NCI-H69 (cell line): ENCODE measurements around the gene RNF114.
A peak's percentile ranks its signal among the peaks of the same experiment; 100 is the strongest.

Source experiments
- DNase-seq: peaks from one replicate; lab custom pipeline; 2025; lab: John Stamatoyannopoulos, UW

RNF114 gene

GRCh38 chr20:49904440-49905214, 31.6 kb upstream of the RNF114 start:
- no peak for DNase-seq

DNA sequence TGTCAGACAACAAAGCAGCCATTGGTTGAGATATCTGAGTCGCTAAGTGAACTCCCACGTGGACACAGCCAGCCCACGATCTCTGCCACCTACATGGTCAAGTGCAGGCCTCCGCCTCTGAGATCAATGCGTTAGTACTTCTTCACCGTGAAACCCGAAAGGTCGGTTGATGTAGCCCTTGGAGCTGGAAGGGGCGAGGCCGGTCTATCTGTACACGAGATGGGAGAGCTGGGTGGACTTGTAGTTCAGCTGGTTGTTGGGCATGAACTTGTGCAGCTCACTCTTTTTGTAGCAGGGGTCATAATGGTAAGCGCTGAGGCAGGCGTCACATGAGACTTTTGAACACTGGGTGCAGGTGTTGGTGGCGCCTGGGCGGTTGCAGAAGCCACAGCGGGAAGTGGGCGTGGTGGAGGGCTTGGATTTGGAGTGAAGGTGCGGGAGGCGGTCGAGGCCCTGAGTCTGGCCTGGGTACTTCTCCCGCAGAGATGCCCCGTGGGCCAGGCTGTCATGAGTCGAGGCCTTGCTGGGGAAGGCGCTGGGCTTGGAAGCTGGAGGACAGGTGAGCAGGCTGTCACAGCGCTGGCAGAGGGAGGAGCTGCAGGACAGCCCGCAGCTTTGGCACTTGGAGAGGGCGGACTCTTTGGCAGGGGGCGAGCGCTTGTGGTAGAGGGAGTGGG, 30.6 kb upstream of the RNF114 start:
- DNase-seq = no peak

DNA sequence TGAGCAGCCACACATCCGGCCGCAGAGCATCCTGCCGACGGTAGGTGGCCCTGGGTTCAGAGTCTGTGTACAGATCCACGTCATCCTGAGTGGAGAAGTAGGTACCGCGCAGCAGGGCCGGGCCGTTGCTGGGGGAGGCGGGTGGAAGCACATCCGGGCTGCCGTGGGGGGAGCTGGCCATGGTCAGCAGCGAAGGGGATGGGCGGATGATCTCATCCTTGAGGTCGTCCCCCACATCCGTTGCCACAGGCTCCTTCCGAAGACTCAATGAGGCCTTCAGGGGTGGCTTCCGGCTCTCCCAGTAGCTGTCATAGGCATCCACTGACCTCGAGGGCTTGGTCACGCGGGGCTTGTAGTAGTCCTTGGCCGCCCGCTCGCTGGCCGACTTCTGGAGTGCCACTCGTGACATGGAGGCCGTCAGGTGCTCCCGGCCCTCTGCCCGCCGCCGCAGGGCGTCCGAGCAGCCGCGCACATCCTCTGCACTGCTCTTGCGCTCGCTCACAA, 30.0 kb upstream of the RNF114 start:
- no peak for DNase-seq

- no peak for DNase-seq
These were observed 29.5 kb upstream of the RNF114 start for GRCh38 chr20:49906615-49907154.

- DNase-seq = no peak
These were observed 28.6 kb upstream of the RNF114 start for GRCh38 chr20:49907405-49908257.

- no peak for DNase-seq
These were observed 28.0 kb upstream of the RNF114 start for GRCh38 chr20:49908258-49908565.

GRCh38 chr20:49909499-49910339, 26.5 kb upstream of the RNF114 start:
- DNase-seq = no peak

GRCh38 chr20:49910340-49910706, 25.9 kb upstream of the RNF114 start:
- no peak for DNase-seq

DNA sequence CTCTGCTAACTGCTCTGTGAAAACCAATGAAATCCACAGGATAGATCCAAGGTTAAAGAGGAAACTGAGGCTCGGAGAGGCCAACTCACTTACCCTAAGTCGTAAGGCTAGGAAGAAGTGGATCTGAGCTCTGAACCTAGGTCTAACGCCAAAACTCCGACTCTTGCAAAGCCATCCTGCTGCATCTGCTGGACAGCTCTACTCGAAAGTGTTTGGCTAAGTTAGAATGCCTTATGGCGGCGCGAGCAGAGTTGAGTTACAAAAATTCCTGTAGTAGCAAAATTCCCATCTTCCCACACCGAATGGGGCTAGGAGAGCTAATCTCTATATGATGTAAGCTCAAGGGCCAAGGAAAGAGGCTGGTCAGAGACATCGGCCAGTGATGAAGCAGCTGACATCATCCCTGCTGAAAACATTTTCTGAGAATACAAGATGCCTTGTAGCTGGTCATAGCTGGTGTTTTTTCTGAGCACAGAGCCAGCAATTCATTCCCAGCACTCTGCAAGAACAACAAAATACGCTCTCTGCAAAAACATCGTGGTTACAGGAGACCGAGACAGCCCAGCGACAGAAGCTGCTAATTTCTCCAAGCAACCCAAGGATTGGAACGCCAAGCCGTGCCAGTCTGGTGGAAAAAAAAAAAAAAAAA, 22.7 kb upstream of the RNF114 start:
- DNase-seq = no peak

DNA sequence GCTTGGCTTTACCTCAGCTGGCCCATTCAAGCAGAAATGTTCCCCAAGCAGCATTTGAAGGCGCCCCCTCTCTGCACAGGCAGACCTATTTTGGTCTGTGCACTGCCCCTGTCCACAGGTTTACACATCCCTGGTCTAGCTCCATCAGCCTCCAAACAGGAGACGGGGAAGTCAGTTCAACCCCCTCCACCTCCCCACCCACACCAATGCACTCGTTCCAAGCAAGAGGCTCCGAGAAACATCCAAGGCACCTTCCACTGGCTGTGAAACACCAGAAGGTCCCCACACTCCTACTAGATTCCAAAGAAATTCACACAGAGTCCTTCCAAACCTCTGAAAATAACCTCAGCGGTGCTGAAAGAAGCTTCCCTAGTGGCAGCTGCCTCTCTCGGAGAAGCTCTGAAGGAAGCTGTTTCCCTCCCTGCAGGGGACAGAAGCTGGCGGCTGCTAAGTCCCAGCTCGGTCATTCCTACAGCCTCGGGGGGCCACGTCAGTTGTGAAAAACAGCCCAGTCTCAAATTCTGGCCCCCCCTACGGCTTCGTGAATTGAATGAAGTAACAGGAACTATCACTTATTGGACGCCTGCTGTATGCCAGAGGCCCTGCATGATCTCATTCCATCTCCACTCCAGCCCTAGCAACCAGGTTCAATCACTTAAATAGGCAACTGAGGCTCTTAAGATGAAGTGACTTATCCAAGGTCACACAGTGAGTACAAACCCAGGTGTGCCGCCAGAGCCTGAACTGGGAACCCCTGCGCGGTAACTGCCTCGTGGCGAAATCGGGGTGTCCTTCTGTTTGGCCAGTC, 21.7 kb upstream of the RNF114 start:
- peak; percentile 12 for DNase-seq

- DNase-seq = no peak
These were observed 21.1 kb upstream of the RNF114 start for GRCh38 chr20:49915118-49915379.

GRCh38 chr20:49915380-49916145, 20.6 kb upstream of the RNF114 start, which contains the start of gene SPATA2:
SPATA2 (minus strand) TSS chr20:49915529; CDS start chr20:49908490, 7,039 bp downstream.
- peak; percentile 93 for DNase-seq

DNA sequence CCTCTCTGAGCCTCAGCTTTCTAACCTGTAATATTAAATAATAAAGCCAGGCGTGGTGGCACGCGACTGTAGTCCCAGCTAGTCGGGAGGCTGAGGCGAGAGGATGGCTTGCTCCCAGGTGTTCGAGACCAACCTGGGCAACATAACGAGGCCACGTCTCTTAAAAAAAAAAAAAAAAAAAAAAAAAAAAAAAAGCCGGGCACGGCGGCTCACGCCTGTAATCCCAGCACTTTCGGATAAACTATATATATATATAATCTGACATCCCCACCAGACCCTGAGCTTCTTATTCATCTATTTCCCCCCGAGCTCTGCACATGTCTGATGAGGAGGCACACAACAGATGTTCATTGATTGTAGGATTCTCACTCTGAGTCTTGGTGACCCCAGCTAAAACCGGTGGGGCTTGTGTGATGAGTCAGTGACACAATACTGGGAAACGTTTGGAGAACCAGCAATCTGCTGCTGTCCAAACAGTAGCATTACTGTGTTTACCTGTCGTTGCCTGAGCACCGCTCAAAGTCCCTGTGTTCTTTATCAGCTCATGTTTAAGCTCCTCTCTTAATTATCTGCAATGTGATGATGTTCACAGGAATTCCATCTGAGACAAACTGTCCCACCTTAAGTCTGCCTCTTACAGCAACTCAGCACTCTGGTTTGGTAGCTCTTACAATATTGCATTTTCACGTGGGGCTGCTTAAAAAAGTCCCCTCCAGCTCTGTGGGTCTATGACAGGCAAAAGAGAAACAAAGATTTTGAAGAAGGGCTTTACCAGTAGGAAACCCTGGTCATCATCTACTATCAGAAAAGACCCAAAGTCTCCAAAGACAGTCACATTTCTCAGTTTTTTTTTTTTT, 19.8 kb upstream of the RNF114 start:
- DNase-seq = peak; percentile 69

DNA sequence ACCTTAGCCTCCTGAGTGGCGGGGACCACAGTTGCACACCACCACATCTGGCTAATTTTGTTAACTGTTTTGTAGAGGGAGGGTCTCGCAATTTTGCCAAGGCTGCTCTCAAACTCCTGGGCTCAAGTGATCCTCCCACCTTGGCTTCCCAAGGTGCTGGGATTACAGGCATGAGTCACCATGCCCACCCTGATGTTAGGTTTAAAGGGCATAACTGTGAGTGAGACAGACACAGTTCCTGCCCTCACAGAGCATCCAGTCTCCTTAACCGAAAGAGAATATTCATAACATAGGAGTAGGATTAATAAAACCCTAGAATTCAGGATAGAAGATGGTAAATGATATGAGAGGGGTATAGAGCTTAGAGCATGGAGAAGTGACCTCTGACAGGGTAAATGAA, 17.8 kb upstream of the RNF114 start:
- no peak for DNase-seq

GRCh38 chr20:49919009-49919408, 17.2 kb upstream of the RNF114 start:
- DNase-seq = no peak

DNA sequence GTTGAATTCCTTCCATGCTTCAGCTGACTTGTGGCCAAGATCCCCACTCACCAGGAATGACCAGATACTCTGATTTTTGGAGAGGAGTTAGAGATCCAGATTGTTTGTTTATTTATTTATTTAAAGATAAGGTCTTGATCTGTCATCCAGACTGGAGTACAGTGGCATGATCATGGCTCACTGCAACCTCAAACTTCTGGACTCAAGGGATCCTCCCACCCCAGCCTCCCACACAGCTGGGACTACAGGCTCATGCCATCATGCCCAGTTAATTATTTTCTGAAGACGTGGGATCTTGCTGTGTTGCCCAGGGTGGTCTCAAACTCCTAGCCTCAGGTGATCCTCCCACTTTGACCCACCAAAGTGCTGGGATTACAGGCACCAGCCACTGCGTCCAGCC, 16.7 kb upstream of the RNF114 start:
- DNase-seq = no peak

DNA sequence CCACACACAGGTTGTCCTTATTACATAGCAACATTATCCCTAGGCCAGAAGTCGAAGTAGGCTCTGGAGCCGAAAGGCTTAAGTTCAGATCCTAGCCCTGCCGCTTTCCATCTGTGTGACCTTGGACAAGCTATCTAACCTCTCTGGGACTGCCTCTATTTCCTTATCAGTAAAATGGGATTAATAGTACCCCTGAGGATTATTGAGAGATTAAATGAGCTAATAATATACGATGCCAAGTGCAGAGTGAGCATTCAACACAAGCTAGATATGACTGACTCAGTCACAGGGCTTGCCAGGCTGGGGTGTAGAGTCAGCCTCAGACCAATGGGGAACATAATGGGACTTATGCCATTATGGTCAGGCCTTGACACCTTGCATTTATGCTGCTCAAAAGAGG, 11.9 kb upstream of the RNF114 start:
- DNase-seq = no peak

DNA sequence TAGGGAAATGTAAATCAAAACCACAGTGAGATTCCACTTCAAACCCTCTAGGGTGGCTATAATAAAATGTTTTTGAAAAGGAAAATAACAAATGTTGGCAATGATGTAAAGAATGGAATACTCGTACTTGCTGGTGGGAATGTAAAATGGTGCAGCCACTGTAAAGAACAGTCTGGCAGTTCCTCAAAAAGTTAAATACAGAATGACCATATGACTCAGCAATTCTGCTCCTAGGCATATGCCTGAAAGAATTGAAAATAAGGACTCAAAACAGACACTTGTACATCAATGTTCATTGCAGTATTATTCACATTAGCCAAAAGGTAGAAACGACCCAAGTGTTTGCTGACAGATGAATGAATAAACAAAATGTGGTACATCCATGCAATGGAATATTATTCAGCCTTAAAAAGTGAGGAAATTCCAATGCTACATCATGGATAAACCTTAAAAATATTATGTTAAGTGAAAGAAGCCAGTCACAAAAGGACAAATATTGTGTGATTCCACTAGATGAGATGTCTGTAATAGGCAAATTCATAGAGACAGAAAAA, 10.2 kb upstream of the RNF114 start:
- no peak for DNase-seq
